Posterior vena cava (tissue), 2 donors: ENCODE results near the gene DIPK1A. TPM values are rescaled to one million over a fixed set of nuclear protein-coding genes. Genes with fewer than 3 reads are reported as not detected.
"Not testable (repeated sequence)": the region's sequence is repeated elsewhere in the genome, so short reads cannot be mapped to it uniquely, and the experiment has no call there.

Source experiments
- DNase-seq: peaks from one replicate; pipeline ENCODE4 v3.0.0-alpha.2; 2020; ENCODE audit warnings: low spot score
- intact Hi-C, 2 donors: fragments of 100-400 bp; cut with DNase I; formaldehyde crosslinking; loops; one replicate each; pipeline versions ENCODE4 v1.14.1 to v1.14.2; 2022 to 2023
- total RNA-seq, 2 donors: library from RNA; stranded (reverse); fragmentation: NEBNext Ultra II Directional; extraction: Animal tissue kit (Norgen Biotek cat#: 25700); gene quantifications; one replicate each; pipeline ENCODE4 v1.2.1, GENCODE V29; 2021
- donor health status: DM: yes; HTN: yes; CAD: no.
- donor health status: DM: yes; HTN: yes; CAD: no.

The DIPK1A gene
- total RNA-seq, 2 donors from 2014 or later: 18.6 to 25.9 TPM

DNA sequence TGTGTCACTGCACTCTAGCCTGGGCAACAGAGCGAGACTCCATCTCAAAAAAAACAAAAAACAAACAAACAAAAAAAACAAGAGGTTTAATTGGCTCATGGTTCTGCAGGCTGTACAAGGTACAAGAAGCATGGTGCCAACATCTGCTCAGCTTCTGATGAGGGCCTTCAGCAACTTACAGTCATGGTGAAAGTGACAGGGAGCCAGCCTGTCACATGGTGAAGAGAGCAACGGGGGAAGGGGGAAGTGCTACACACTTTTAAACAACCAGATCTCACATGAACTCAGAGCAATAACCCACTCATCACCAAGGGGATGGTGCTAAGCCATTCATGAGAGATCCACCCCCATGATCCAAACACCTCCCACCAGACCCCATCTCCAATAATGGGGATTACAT is 63.2 kb downstream of the DIPK1A start:
- intact Hi-C loops, DNase-seq: not testable (repeated sequence)

DNA sequence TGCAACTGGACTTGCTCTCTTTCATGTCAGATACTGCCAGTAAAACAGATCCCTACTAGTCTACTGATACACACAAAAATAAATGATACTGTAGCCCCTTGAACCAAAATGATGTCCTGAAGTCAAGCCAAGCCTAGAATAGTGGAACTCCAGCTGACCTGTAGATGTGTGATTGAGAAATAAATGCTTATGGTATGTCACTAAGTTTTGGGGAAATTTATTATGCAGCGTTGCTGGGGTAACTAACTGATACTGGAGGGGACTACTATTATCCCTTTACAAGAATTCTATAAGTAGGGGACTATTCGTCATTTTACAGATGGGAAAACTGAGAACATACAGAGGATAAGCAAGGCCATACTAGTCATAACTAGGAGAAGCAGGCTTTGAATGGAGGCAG is 73.8 kb downstream of the DIPK1A start:
- intact Hi-C loops: no loop called here
- DNase-seq: no peak

DNA sequence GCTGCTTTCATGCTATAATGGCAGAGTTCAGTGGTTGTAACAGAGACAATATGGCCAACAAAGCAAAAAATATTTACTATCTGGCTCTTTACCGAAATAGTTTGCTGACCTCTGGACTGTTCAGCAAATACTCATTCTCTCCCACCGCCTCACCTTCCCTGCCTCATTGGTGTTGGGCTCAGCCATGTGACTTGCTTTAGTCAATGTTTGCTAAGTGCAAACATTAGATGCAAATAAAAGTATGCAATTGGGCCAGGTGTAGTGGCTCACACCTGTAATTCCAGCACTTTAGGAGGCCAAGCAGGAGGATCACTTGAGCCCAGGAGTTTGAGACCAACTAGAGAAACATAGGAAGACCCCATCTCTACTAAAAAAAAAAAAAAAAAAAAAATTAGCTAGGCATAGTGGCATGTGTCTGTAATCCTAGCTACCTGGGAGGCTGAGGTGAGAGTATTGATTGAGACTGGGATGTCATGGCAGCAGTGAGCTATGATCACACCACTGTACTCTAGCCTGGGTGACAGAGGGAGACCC is 74.3 kb downstream of the DIPK1A start:
- intact Hi-C loops: no loop called here
- no peak for DNase-seq

DNA sequence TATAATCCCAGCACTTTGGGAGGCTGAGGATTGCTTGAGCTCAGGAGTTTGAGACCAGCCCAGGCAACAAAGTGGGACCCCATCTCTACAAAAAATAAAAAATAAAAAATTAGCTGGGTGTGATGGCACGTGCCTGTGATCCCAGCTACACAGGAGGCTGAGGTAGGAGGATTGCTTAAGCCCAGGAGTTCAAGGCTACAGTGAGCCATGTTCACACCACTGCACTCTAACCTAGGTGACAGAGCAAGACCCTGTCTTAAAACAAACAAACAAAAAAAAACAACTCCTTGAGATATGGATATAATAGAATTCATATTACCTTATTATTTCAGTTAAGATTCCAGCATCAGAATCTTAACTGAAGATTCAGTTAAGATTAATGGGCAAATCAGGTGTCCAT is 77.1 kb downstream of the DIPK1A start:
- DNase-seq: no peak
- intact Hi-C loops: no loop called here

DNA sequence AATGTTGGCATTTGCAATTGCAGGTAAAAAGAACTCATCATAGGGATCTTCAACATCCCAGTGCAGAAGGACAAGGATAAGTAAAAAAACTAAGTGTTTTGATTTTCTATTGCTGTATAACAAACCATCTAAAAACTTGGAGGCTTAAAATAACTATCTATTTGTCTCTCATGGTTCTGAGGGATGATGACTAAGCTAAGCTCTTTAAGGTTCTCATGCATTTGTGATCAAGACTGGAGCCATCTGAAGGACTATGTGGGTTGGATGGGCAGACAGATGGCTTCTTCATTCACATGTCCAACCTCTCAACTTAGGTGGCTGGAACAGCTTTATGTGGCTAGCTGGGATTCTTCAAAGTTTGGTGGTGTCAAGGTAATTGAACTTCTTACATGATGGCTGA is 78.0 kb downstream of the DIPK1A start:
- no peak for DNase-seq
- intact Hi-C loops: no loop called here

DNA sequence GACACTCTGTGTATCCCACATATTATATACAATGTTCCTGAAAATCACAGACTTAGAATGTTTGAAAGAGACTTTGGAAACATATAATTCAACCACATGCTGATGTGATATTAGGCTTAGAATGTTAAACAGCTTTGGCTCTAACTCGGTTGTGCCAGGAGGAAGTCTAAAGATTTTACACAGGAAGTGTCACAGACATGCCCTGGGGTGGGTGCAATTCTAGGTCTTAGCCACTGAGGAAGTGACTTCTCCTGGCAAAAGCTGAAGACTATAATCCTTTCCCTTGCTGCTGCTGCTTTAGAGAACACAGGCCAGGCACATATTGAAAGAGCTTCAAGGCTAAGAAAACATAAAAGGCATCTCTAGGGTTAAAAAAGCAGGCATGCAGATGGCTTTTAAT is 78.4 kb downstream of the DIPK1A start:
- intact Hi-C loops: no loop called here

DNA sequence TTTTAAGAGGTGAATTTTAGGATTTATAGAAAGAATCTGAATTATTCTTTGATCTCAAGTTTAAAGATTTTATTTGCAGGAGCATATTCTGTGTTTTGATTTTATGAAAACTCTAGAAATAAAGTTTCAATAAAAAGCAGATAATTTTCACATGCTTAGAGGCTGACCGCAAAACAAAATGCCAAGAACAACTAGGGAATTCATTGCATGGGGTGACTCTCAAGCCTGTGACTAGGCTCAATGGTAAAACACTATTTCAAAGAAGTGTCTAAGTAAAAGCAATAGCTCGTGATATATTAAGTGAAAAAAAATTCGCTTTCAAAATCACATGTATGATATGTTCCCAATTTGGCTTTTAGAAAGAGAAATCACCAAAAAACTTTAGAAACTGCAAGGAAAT is 79.9 kb downstream of the DIPK1A start:
- intact Hi-C loops: no loop called here
- no peak for DNase-seq

More for the DNA sequence above, 78.4 kb downstream of the DIPK1A start:
- no peak for DNase-seq

DNA sequence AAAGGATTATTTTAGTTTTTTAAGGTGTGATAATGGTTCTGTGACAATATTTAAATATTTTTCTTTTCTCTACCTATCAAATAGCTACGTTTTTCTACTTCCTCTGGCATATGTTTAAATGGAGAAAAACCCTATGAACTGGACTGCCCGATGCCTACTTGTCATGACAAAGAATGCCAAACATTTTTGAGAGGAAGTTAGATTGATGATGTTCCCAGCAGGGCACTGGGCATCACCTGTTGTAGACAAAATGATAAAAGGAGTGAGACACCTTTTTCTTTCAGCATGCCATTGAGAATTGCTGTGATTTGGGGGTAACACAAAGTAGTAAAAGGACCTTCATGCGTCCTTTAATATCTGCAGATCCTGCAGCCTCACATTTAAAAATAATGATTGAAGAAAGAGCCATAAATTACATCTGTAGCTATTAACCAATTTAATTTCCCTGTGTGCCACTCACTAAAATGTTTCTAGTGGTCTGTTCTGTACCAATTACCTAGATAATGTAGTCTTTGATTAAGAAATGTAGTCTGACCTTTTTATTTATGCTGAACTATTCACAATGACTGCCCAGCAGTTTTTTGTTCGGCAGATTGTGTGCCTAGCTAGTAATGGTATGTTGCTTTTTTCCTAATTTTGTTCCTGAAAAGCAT is 81.8 kb downstream of the DIPK1A start:
- no peak for DNase-seq
- intact Hi-C loops: no loop called here

DNA sequence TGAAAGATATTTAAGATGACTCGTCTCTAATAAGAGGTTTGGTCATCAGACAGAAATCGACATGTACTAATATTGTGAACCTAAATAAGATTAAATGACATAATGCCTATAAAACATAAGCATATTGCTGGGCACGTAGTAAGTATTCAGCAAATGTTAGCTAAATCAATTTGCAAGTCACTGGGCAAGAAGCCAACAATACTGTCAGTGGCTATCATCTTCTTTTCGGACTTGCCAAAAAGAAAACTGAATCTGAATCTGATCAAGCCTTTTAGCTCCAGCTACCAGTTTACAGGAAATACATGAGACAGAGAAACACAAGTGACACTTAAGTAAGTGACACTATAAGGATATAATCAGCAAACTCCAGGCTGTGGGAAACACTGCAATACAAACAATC is 83.5 kb downstream of the DIPK1A start:
- intact Hi-C loops: no loop called here
- no peak for DNase-seq

DNA sequence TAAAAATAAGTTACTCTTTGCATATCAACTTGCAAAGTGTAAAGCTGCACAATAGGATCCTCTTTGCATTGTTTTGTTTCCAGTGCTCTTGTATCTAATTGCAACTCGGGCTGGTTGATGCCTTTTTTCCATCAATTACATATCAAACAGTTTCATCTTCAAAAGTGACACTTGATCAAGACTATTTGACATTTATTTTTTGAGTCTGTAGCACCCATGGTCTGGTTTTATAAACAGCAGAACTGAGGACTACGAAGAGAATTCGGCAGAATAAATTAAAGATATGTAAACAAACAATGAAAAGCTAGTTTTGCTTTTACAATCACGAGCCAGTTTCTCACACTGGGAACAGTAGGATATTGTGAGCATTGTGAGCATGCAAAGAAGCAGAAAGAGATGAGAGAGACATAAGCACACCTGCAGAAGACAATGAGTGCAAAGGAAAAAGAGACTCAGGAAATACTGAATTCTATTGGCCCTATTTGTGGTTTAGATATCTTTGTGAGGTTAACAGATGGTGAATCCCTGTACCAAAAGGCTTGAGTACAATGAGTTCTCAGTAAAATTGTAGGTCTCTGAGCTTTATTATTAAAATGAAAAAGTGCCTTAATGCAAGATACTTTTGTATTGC is 84.1 kb downstream of the DIPK1A start:
- intact Hi-C loops: no loop called here

DNA sequence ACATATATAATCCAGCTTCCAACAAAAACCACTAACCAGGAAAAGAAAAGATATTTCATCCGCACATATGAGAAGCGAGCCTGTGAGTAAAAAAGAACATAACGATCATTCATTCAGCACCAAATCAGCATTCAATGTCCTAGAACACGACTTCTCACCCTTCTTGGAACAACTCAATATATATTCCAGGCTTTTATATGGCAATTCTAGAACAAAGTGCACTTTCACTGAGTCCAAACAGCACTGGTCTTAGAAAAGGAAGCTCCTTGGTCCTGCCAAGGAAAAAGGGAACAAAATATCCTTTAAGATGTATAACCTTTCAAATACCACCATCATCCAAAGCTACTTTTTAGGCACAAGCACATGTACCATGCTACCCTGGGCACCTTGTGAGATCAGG is 84.9 kb downstream of the DIPK1A start:
- intact Hi-C loops: no loop called here
- no peak for DNase-seq

More for the DNA sequence above, 84.1 kb downstream of the DIPK1A start:
- DNase-seq: no peak

DNA sequence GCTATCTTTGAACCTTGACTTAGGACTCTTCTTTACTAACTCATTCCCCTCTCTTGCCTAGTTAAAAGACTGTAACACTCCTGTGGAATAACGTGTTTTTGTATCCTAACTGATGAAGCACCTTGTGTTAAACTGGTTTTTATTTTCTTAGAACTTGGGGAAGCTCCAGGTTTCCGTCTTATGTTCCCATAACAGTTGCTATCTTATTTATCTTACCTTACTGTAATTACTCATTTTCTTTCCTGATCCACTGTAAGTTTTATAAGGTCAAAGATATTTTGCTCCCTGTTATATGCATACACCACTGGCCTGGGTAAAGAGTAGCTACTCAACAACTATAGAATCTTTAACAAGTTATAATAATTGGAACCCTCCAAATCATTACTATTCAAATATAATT is 86.3 kb downstream of the DIPK1A start:
- intact Hi-C loops: no loop called here
- no peak for DNase-seq

DNA sequence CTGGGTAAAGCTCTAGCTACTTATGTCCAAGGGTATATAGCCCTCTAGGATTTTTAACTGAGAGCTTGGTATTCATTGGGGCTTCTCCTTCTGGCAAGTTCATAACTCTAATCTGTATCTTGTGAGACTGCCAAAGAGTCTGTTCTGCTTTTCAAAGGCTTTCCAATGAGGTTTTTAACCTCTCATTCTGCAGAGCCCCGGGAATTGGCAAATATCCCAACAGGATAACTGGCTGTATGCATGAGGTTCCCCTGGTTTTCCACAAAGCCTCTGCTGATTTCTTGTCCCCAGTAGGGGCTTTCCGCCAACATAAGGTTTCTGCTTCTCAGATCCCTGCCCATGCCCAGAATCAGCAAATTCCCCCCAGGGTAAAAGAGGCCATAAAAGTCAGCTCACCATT is 88.5 kb downstream of the DIPK1A start:
- intact Hi-C loops: no loop called here
- DNase-seq: no peak

DNA sequence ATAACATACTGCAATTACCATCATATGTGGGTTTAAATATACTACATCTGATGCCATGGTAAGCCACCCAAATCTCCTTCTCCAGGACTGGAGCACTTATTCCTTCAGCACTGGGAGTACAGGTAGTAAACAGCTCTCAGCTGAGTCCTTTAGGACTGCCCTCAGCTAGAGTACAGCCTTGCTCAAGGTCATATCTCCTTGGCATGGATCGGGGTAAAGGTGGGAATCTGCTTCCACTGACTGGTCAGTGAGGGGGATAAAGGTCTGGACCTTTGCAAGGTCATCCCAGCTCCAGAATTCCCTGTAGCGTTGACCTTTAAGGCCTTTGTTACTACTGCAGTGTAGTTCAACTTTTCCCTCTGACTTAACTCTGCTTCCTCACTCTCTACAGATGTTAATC is 90.7 kb downstream of the DIPK1A start:
- intact Hi-C loops: no loop called here
- DNase-seq: no peak

DNA sequence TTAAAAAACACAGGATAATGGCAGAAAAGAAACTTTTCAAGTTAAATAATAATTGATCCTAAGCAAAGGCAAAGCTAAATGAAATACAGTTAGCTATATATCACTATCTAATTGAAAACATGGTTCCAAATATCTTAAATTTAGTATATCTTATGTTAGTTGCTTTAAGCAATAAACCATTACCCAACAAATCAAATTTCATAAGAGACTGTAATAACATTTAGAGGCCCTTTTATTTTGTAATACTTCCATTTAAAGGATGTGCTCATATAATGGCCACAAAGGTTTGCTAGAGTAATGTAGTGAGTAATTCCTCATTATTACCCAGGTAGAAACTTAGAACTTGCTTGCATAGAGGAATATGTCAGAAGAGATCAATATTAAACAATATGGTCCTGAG is 97.1 kb downstream of the DIPK1A start:
- intact Hi-C loops: loop anchor here (5.0 to 10.0 kb wide), 2 partner anchors 101 to 1748 kb away; partner anchors contain the start of gene DIPK1A (in 1 of the 2)
- no peak for DNase-seq

DNA sequence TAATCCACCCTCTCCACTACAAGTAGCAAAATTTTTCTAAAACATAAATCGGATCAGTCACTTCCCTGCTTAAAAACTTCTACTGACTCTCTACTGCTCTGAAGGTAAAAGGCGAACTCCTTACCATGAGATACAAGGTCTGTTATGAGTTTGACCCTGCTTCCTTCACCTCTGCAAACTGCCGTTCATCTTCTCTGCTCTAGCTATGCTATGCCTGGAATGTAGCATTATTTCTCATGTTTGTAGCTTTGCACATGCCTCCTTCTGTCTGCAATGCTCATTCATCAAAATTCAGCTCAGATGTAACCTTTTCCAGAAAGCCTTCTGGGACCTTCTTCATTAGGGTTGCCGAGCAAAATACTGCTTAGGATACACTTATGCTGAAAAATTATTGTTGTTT is 98.7 kb downstream of the DIPK1A start:
- no peak for DNase-seq
- intact Hi-C loops: loop anchor here (5.0 to 10.0 kb wide), 2 partner anchors 102 to 1750 kb away; partner anchors contain the start of gene DIPK1A (in 1 of the 2)

DNA sequence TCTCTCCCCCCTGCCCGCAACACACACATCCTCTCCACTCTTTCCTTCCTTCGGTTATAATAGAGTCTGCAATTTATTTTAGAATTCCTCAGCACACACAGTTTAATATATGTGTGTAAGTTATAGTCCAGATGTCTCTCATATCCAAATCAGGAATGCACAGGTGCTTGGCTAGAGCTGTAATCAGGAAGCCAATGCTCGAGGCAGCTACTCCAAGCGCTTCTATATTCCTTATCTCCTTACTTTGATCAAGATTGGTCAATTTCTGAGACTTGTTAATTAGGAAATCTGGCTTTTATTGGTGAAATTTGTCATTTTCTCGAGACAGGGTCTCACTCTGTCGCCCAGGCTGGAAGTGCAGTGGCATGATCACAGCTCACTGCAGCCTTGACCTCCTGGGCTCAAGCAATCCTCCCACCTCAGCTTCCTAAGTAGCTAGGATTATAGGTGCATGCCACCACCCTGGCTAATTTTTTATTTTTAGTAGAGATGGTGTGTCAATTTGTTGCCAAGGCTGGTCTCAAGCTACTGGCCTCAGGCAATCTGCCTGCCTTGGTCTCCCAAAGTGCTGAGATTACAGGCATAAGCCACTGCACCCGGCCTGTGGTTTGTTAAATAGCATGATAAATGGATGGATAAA is 101.7 kb downstream of the DIPK1A start:
- no peak for DNase-seq
- intact Hi-C loops: loop anchor here (2.0 to 10.0 kb wide), 4 partner anchors 105 to 1753 kb away; partner anchors contain the start of gene DIPK1A (in 2 of the 2)

DNA sequence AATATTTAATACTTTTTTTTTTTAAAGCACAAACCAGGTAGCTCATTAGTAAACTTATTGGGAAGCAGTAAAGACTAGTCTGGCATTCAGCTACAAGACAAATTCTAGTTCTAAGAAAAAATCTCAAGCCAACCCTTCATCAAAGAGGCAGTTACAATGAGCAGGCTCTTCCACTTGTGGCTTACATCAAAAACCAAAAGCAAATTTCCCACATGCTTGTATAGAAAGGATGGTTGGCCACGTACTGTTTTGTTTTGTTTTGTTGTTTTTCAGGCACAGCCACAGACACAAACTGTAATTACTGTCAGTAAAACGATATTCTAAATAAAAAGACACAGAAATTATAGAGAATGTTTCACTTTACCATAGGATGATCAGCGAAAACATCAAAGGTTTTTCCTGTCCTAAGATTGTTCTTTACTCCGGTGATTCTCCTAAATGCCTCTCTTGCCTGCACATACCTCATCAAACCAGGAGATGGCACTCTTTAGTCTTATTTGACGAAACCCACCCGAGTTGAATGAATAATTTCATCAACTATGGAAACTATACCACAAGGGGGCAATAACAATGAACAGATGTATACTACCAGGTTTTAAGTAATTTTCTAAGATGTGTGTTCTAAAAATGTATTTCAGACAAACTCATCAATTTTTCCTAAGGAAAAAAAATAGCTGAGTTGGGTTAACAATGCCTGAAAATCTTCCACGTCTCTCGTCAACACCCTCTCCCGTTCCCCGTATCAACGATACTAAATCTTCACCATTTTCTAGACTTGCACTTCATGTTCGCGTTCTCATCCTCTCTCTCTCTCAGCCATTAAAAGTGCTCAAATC is 102.5 kb downstream of the DIPK1A start:
- intact Hi-C loops: loop anchor here (2.0 to 10.0 kb wide), 3 partner anchors 106 to 136 kb away; partner anchors contain the start of gene DIPK1A (in 1 of the 2)
- no peak for DNase-seq

DNA sequence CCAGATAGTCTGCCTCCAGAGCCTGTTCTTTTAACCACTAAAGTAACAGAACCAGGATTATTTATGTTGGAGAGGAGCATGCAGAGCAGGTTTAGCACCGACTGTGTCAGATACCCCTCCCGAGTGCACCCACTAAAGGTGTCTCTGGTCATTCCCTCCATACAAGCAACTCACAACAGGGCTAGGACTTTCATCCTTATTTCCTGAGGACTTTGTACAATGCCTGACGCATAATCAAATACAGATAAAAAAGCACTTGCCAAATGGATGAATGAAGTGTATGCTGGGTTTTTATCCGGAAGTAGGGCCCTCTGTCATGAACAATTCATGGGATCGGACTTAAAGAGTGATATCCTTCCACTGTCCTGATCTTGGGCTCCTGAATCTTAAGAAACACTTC is 103.4 kb downstream of the DIPK1A start:
- intact Hi-C loops: loop anchor here (2.0 to 10.0 kb wide), 3 partner anchors 107 to 137 kb away; partner anchors contain the start of gene DIPK1A (in 1 of the 2)
- DNase-seq: no peak
